ENCODE measurements around the gene YIF1A. TPM values are rescaled to one million over a fixed set of nuclear protein-coding genes. Genes with fewer than 3 reads are reported as not detected.

Gene YIF1A
- total RNA-seq, 1 experiment from 2014 or later: 54.7 TPM

GRCh38 chr11:66323684-66324083 is 34.7 kb upstream of the YIF1A start:
- no peak for DNase-seq (ENCODE audit: low read depth, low spot score)
- no peaks in the 10 kb centered on the region for H3K27me3 ChIP-seq (ENCODE audit: insufficient read depth, low read length)
- no peak overlapping the region for H3K27ac ChIP-seq (ENCODE audit: low read depth, low read length)
- ChIA-PET CTCF (interaction anchor here (2.1 kb wide), 1 partner anchor 12 kb away, joined by 9 read pairs; no protein-coding TSS in a partner anchor), RAD21 (ENCODE audit: low non-redundant PET in 1 of 2, low total read pairs in 2 of 2, uncharacterized antibody in 2 of 2, unreplicated experiment in 2 of 2) (no interaction called here), POLR2A (no interaction called here)
- no peak overlapping the region for H3K4me3 ChIP-seq (replicated peaks in 1 of 2; ENCODE audit: low read depth in 1 of 2, low read length in 2 of 2)
- BruUV-seq (replicated peaks): no TSS peak
- no peaks in the 10 kb centered on the region for H3K9me3 ChIP-seq (ENCODE audit: control insufficient read depth in 1 of 2, insufficient read depth in 1 of 2, low read depth in 1 of 2, low read length in 2 of 2)
- no peak overlapping the region for H2AFZ ChIP-seq (ENCODE audit: low read depth, low read length, poor library complexity, severe bottlenecking)
- H3K36me3 ChIP-seq (ENCODE audit: control insufficient read depth in 1 of 2, insufficient read depth in 2 of 2, low read length in 2 of 2): no peaks in the 10 kb centered on the region
- no peak overlapping the region for H3K4me2 ChIP-seq (ENCODE audit: low read length)
- intact Hi-C loops (cut with micrococcal nuclease): no loop called here
- H3K79me2 ChIP-seq (ENCODE audit: insufficient read depth, low read length): no peaks in the 10 kb centered on the region
- no peak overlapping the region for H3K9ac ChIP-seq (ENCODE audit: low read length)
- H3K4me1 ChIP-seq (ENCODE audit: control insufficient read depth in 1 of 2, insufficient read depth in 2 of 2, low read length in 2 of 2): peaks cover 14 to 44% of the 10 kb centered on the region in 2 experiments
- no peaks in the 10 kb centered on the region for H4K20me1 ChIP-seq (ENCODE audit: insufficient read depth)
- H3K9me2 ChIP-seq (ENCODE audit: insufficient read depth): no peaks in the 10 kb centered on the region
- ATAC-seq: no peak
- no peak for TF ChIP-seq FOSL1 (IDR thresholded peaks at IDR 0.05; ENCODE audit: low read depth)
- TF ChIP-seq ZNF274 (IDR thresholded peaks at IDR 0.05; ENCODE audit: low read depth, low read length): no peak
- no peak for TF ChIP-seq CEBPB (IDR thresholded peaks at IDR 0.05; ENCODE audit: low read depth)
- no peak for TF ChIP-seq ATF3 (IDR thresholded peaks at IDR 0.05)
- no peak for TF ChIP-seq RAD21 (IDR thresholded peaks at IDR 0.05; ENCODE audit: low read depth)
- TF ChIP-seq, protein P1, sequence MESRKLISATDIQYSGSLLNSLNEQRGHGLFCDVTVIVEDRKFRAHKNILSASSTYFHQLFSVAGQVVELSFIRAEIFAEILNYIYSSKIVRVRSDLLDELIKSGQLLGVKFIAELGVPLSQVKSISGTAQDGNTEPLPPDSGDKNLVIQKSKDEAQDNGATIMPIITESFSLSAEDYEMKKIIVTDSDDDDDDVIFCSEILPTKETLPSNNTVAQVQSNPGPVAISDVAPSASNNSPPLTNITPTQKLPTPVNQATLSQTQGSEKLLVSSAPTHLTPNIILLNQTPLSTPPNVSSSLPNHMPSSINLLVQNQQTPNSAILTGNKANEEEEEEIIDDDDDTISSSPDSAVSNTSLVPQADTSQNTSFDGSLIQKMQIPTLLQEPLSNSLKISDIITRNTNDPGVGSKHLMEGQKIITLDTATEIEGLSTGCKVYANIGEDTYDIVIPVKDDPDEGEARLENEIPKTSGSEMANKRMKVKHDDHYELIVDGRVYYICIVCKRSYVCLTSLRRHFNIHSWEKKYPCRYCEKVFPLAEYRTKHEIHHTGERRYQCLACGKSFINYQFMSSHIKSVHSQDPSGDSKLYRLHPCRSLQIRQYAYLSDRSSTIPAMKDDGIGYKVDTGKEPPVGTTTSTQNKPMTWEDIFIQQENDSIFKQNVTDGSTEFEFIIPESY (IDR thresholded peaks at IDR 0.05; ENCODE audit: extremely low read depth, insufficient replicate concordance, low read length): no peak
- no peak for TF ChIP-seq POLR2AphosphoS5 (IDR thresholded peaks at IDR 0.05; ENCODE audit: low read depth, low read length)
- no peak for TF ChIP-seq EGR1 (IDR thresholded peaks at IDR 0.05; ENCODE audit: low read depth)
- TF ChIP-seq SRF (IDR thresholded peaks at IDR 0.05; ENCODE audit: low read depth): no peak
- TF ChIP-seq TCF7L2 (IDR thresholded peaks at IDR 0.05; ENCODE audit: borderline replicate concordance, extremely low read depth, insufficient read depth, insufficient read length): no peak
- no peak for TF ChIP-seq EZH2phosphoT487 (IDR thresholded peaks at IDR 0.05; ENCODE audit: borderline replicate concordance)

Measured in HCT116 (cell line).